Muscle of back (tissue), 11 donors: ENCODE results near the gene SEPTIN2. TPM values are rescaled to one million over a fixed set of nuclear protein-coding genes. Genes with fewer than 3 reads are reported as not detected.
"Not testable (repeated sequence)": the region's sequence is repeated elsewhere in the genome, so short reads cannot be mapped to it uniquely, and the experiment has no call there.

Source experiments
- DNase-seq, 3 donors: peaks; one replicate each; pipeline versions ENCODE4 v3.0.0 to v3.0.0-alpha.2; 2013
- polyA plus RNA-seq, 10 donors: library from polyadenylated mRNA; unstranded; fragments of 120-200 nt; gene quantifications; one replicate each; pipeline ENCODE4 v1.2.1, GENCODE V29; 2013; ENCODE audit not compliant: insufficient read length in 10 of 10

SEPTIN2 gene
- polyA plus RNA-seq, 10 donors = 265 to 384 (median 314) TPM

- no peak for DNase-seq
These were observed 4.7 kb upstream of the SEPTIN2 start for GRCh38 chr2:241310917-241311566.

- no peak for DNase-seq
These were observed 3.6 kb upstream of the SEPTIN2 start for GRCh38 chr2:241312082-241312481.

GRCh38 chr2:241313543-241314095, 2.1 kb upstream of the SEPTIN2 start:
- no peak for DNase-seq

- peak in 1 of 3 donors; percentile 38 for DNase-seq
These were observed 1.3 kb upstream of the SEPTIN2 start for GRCh38 chr2:241314226-241315092.

GRCh38 chr2:241315093-241315878, 439 bp upstream of the SEPTIN2 start, which contains the start of gene HDLBP:
Gene HDLBP, minus strand, starts transcription at chr2:241315672. Its CDS starts 48,803 bp downstream, at chr2:241266869.
- DNase-seq = peak; percentile 99 to 100 (median 100)

GRCh38 chr2:241316825-241317224, 1.1 kb downstream of the SEPTIN2 start:
- no peak for DNase-seq

- no peak for DNase-seq
These were observed 1.7 kb downstream of the SEPTIN2 start for GRCh38 chr2:241317391-241317790.

- not testable (repeated sequence) for DNase-seq
These were observed 3.1 kb downstream of the SEPTIN2 start for GRCh38 chr2:241318830-241319229.

- DNase-seq = no peak
These were observed 4.7 kb downstream of the SEPTIN2 start for GRCh38 chr2:241320394-241320793.

GRCh38 chr2:241321033-241321432, 5.3 kb downstream of the SEPTIN2 start:
- DNase-seq = no peak

GRCh38 chr2:241321886-241322285, 6.2 kb downstream of the SEPTIN2 start:
- DNase-seq = peak in 2 of 3 donors; percentile 36 to 53

- DNase-seq = no peak
These were observed 8.1 kb downstream of the SEPTIN2 start for GRCh38 chr2:241323778-241324177.

GRCh38 chr2:241324775-241325174, 9.1 kb downstream of the SEPTIN2 start:
- DNase-seq = no peak

- DNase-seq = no peak
These were observed 9.5 kb downstream of the SEPTIN2 start for GRCh38 chr2:241325257-241325656.

GRCh38 chr2:241329669-241330615, 14.2 kb downstream of the SEPTIN2 start:
- no peak for DNase-seq

GRCh38 chr2:241330616-241330981, 14.9 kb downstream of the SEPTIN2 start:
- DNase-seq = no peak

GRCh38 chr2:241334813-241335212, 19.1 kb downstream of the SEPTIN2 start:
- DNase-seq = no peak

GRCh38 chr2:241339839-241340630, 24.3 kb downstream of the SEPTIN2 start:
- DNase-seq = peak in 1 of 3 donors; percentile 40

- no peak for DNase-seq
These were observed 25.0 kb downstream of the SEPTIN2 start for GRCh38 chr2:241340631-241341163.
